SK-N-SH treated with all-trans-retinoic acid at 6 μM for 48 hours (cell line): ENCODE results near the gene CRISPLD2.

ENCODE experiments used
- SNAI2 ChIP-seq: fragments of 250-450 bp; sonication (Bioruptor Pico); IDR thresholded peaks from 2 replicates; pipeline ENCODE4 v1.5.0; 2020; ENCODE audit warnings: mild to moderate bottlenecking, moderate library complexity
- TF ChIP-seq, protein P1 (sequence below): fragments of 250-450 bp; sonication (Bioruptor Pico); IDR thresholded peaks from 2 replicates; pipeline ENCODE4 v1.8.0; 2020; ENCODE audit warnings: mild to moderate bottlenecking, moderate library complexity, borderline replicate concordance

DNA sequence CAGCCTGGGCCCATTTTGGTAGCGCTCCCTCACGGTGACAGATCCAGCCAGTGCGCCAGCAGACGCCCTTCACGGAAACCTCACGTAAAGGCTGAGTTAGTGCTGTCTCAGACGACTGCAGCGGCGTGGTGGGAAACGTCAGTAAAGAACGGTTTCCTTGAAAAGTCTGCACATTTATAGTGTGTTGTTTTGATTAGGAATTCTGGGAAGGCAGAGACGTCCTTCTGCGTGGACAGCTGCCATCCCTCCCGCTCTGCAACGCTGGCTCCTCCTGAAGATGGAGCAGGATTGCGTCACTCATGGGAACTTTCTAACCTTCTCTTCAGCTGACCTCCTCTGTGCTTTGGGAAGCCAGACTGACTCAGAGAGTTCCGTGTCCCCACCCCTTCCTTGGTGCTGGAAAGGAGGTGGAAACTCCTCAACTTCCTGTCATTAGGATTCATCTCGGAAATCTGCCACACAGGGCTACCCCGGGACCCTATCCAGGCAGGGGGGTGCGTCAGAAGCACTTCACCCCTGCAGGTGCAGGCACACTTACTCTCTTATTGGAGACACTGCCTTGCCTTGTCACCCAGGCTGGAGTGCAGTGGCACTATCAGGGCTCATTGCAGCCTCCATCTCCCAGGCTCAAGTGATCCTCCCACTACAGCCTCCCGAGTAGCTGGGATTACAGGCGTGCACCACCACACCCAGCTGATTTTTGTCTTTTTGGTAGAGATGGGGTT is 24.3 kb upstream of the CRISPLD2 start:
- no peak for TF ChIP-seq SNAI2 (CRISPR knock-in tag)
- TF ChIP-seq, protein P1, sequence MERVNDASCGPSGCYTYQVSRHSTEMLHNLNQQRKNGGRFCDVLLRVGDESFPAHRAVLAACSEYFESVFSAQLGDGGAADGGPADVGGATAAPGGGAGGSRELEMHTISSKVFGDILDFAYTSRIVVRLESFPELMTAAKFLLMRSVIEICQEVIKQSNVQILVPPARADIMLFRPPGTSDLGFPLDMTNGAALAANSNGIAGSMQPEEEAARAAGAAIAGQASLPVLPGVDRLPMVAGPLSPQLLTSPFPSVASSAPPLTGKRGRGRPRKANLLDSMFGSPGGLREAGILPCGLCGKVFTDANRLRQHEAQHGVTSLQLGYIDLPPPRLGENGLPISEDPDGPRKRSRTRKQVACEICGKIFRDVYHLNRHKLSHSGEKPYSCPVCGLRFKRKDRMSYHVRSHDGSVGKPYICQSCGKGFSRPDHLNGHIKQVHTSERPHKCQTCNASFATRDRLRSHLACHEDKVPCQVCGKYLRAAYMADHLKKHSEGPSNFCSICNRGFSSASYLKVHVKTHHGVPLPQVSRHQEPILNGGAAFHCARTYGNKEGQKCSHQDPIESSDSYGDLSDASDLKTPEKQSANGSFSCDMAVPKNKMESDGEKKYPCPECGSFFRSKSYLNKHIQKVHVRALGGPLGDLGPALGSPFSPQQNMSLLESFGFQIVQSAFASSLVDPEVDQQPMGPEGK (CRISPR knock-in tag), result no peak
